H1 (cell line): ENCODE measurements around the gene FHIT. TPM values are rescaled to one million over a fixed set of nuclear protein-coding genes. Genes with fewer than 3 reads are reported as not detected.

ENCODE experiments used
- POU5F1 ChIP-seq: IDR thresholded peaks from 2 replicates; pipeline ENCODE4 v1.6.1; 2011; ENCODE audit warnings: low read depth, mild to moderate bottlenecking, low read length, moderate library complexity
- SIN3A ChIP-seq, 2 experiments: IDR thresholded peaks in 1 of 2; conservative IDR thresholded peaks in 1 of 2; 2 replicates each; pipeline ENCODE4 v1.6.1; 2011 to 2012; ENCODE audit warnings: low read length in 2 of 2, improper control_type of control experiment in 1 of 2, low read depth in 1 of 2, mild to moderate bottlenecking in 1 of 2
- SUZ12 ChIP-seq: fragments of 200-600 bp; sonication (generic); IDR thresholded peaks from 2 replicates; pipeline ENCODE4 v1.6.1; 2012; ENCODE audit warnings: mild to moderate bottlenecking, inconsistent platforms, low read length, moderate library complexity, mixed read lengths
- TEAD4 ChIP-seq: IDR thresholded peaks from 2 replicates; pipeline ENCODE4 v1.6.1; 2012; ENCODE audit warnings: low read depth, low read length, inconsistent platforms, mixed read lengths
- polyA plus RNA-seq, 7 experiments: library from polyadenylated mRNA; depleted of rRNA in 3 of 7; stranded (reverse) in 5 of 7; unstranded in 2 of 7; fragments of >200 nt in 5 of 7; fragments of 200-250 nt in 2 of 7; gene quantifications; 1 replicate in 5 of 7; 2 replicates in 1 of 7; 4 replicates in 1 of 7; pipeline versions ENCODE4 v1.2.1 to v1.2.3, GENCODE V29; 2011 to 2013; ENCODE audit warnings: missing spikeins in 2 of 7, mixed read lengths in 2 of 7
- total RNA-seq: library from RNA; stranded (reverse); fragmentation: NEBNext Ultra II Directional; extraction: Animal tissue kit (Norgen Biotek cat#: 25700); gene quantifications from 2 replicates; pipeline ENCODE4 v1.2.1, GENCODE V29; 2021
- TF ChIP-seq, protein P1 (sequence below): IDR thresholded peaks from 2 replicates; pipeline ENCODE4 v1.6.1; 2011; ENCODE audit warnings: low read depth, mild to moderate bottlenecking, low read length; ENCODE audit not compliant: insufficient read depth

FHIT gene
- total and polyA plus RNA-seq, 2 of the 8 experiments (the other 6 are each of a cell fraction or from before 2014, with no cell fraction given): 1.2 to 3.2 TPM

DNA sequence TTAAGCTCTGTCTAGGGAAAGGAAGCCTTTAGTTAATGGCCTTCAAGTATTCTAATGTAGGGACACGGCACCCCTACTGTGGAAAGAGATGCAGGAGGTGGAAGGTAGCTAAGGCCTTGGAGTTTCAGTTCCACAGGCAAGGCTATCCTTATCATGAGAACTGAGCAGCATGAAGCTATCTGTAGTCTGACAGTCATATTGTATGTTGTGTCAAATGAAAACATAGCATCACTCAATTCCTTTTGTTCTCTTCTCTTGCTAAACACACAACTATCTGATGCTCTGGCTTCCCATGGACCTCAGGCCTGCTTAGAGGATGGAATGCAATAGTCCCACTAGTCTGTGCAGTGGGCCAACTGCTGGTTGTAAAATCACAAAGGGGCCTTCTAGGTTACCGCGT lies 380.9 kb downstream of the FHIT start (continued):
- TF ChIP-seq SUZ12 (no peak), POU5F1 (no peak), SIN3A (conservative IDR thresholded peaks at IDR 0.05 in 1 of 2, IDR thresholded peaks at IDR 0.05 in 1 of 2; ENCODE audit: low read depth in 1 of 2, low read length in 2 of 2) (no peak), TEAD4 (no peak)
- TF ChIP-seq, protein P1, sequence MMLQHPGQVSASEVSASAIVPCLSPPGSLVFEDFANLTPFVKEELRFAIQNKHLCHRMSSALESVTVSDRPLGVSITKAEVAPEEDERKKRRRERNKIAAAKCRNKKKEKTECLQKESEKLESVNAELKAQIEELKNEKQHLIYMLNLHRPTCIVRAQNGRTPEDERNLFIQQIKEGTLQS: no peak
